HL-60 (cell line): ENCODE data around the gene DDX6.

Experiments
- REST ChIP-seq: IDR thresholded peaks from 2 replicates; pipeline ENCODE4 v1.6.1; 2012; ENCODE audit warnings: low read depth; ENCODE audit not compliant: insufficient replicate concordance
- TF ChIP-seq, protein P1 (sequence below): IDR thresholded peaks from one replicate; pipeline ENCODE4 v1.5.1; 2011; ENCODE audit warnings: low read length, control low read depth, inconsistent platforms; ENCODE audit not compliant: insufficient read depth

DNA sequence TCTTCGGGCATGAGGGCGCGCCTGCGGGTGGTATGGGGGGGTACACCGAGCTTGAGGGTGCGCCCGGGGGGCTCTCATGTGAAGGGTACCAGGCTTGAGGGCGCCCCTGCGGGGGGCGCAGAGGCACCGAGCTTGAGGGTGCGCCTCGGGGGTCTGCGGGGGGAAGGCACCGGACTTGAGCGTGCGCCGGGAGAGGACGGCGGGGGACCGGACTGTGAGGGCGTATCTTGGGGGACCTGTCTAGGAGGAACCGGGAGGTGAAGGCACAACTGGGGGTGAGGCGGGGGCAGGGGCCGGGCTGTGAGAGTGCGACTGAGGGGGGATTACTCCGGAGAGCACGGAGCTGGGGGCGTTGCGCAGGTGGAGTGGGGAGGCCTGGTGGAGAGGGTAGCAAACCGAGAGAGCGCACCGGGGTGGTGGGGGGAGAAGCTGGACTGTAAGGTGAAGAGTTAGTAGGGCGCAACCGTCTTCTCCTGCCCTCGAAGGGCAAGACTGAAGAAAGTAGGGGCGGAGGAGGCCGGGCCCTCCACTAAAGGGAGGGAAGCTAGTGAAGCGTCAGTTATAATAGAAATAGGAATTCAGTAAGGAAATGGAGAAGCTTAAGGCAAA, 1.1 kb upstream of the DDX6 start:
- TF ChIP-seq, protein P1, sequence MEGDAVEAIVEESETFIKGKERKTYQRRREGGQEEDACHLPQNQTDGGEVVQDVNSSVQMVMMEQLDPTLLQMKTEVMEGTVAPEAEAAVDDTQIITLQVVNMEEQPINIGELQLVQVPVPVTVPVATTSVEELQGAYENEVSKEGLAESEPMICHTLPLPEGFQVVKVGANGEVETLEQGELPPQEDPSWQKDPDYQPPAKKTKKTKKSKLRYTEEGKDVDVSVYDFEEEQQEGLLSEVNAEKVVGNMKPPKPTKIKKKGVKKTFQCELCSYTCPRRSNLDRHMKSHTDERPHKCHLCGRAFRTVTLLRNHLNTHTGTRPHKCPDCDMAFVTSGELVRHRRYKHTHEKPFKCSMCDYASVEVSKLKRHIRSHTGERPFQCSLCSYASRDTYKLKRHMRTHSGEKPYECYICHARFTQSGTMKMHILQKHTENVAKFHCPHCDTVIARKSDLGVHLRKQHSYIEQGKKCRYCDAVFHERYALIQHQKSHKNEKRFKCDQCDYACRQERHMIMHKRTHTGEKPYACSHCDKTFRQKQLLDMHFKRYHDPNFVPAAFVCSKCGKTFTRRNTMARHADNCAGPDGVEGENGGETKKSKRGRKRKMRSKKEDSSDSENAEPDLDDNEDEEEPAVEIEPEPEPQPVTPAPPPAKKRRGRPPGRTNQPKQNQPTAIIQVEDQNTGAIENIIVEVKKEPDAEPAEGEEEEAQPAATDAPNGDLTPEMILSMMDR, result no peak
- TF ChIP-seq REST, result no peak
